CD4-positive, alpha-beta T cell treated with Interleukin-10 for 1 hour (primary cell): ENCODE data around the gene ABCD1.
A peak's percentile ranks its signal among the peaks of the same experiment; 100 is the strongest.

ENCODE experiments used
- DNase-seq: peaks from one replicate; pipeline ENCODE4 v3.0.0-alpha.2; 2020

ABCD1 gene

GRCh38 chrX:153763989-153764755, 39.5 kb downstream of the ABCD1 start, which contains the start of gene PLXNB3:
PLXNB3 (plus strand) TSS chrX:153764249; CDS start chrX:153765536, 1,287 bp downstream.
- DNase-seq = peak; percentile 78

- DNase-seq = no peak
Measured at GRCh38 chrX:153764786-153765137, 40.1 kb downstream of the ABCD1 start.

DNA sequence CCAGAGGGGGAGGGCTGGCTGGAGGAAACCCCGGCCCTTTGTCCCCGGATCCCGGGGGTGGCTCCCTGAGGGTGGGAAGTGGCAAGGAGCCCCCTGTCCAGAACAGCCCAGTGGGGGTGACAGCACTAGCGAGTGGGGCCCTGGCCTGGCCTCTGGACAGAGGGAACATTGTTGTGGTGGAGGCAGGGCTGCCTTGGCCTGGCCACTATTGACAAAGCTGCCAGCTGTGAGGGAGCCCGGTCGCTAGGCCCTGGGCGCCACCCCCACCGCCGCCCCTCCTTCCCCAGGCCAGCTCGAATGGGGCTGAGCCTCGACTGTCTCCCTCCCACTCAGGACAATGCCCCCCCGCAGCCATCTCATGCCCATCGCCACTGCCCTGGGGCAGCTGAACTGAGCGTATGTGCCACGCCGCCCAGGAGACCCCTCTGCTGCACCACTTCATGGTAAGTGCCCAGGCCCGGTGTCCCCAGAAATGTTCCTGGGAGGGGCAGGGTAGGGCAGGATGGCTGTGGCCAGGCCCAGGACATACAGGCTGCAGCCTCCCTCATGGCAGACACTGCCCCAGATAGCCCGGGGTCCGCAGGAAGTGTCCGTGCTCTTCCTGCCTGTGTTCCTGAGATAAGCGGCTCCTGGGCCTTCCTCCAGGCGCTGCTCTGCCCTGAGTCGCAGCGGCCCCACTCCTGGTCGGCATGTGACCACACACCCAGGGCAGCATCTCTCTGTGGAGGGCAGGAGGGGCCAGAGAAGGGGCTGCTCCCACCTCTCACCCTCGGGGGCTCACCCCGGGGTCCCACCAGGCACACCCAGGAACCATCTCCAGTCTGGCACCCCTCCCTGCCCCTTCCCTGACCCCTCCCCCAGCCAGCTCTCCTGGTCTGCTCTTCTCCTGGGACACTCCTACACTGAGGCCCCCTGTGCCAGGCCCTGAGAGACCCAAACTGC, 40.8 kb downstream of the ABCD1 start:
- no peak for DNase-seq

GRCh38 chrX:153766098-153766817, 41.6 kb downstream of the ABCD1 start:
- no peak for DNase-seq

- no peak for DNase-seq
Measured at GRCh38 chrX:153766871-153767673, 42.4 kb downstream of the ABCD1 start.

GRCh38 chrX:153767674-153768055, 43.0 kb downstream of the ABCD1 start:
- DNase-seq = no peak

- no peak for DNase-seq
Measured at GRCh38 chrX:153768311-153769157, 43.9 kb downstream of the ABCD1 start.

DNA sequence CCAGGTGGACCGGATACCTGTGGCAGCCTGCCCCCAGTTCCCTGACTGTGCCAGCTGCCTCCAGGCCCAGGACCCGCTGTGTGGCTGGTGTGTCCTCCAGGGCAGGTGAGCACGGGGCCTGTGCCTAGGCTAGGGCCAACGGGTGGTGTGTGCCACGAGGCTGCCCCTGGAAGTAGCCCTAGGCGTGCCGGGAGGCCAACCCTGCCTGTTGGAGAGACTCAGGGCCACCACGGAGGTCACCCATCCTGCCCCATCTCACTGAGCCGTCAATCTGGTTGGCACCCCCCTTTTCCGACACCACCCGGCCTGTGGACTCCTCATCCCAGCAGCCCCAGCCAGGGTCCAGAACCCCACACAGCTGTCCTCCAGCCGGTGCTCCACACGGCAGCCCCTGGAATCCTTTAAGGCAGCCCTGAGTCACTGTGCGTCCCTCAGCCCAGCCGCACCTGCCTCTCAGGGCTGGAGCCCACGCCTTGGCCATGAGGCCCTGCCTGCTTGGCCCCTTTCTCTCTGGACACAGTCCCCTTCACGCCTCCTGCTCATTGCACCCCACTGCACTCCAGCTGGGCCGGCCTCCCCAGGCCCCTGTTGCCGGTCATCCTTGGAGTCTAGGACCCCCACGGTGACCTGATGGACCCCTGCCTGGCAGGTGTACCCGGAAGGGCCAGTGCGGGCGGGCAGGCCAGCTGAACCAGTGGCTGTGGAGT, 44.7 kb downstream of the ABCD1 start:
- DNase-seq = no peak

GRCh38 chrX:153769865-153770600, 45.4 kb downstream of the ABCD1 start:
- DNase-seq = no peak

GRCh38 chrX:153770601-153771414, 46.2 kb downstream of the ABCD1 start:
- DNase-seq = no peak

GRCh38 chrX:153771415-153772315, 47.0 kb downstream of the ABCD1 start:
- DNase-seq = no peak

DNA sequence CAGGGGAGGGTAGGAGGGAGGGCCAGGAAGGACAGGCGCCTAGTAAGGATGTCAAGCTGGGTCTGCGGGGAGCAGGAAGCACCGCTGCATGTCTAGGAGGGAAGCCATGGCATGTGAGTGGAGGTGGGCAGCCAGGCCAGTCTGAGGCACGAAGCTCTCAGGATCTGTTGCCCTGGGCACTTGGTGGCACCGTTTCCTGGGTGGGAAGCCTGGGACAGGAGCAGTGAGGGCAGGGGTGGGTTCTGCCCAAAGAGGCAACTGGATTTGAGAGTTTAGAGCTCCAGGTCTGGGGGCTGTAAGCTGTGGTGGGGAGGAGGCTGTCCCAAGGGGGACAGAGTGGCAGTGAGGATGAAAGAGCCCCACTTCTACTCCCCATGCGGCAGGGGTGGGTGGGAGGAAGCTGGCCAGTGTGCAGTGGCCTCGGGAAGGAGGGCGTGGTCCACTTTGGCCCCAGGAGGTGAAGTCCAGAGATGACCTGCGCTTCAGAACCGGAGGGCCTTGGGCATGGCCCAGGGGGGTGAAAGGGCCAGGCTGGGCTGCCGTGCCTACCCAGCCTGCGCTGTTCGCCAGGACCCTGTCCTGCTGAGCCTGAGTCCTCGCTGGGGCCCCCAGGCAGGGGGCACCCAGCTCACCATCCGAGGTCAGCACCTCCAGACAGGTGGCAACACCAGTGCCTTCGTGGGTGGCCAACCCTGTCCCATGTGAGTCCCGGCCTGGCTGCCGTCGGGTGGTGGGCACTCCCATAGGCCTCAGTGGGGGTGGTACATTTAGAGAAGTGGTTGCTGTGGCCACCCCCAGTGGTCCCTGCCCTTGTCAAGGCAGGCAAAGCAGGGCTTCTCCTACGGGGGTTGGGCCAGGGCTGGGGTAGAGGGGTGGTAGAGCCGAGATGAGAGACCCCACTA, 47.9 kb downstream of the ABCD1 start:
- no peak for DNase-seq

GRCh38 chrX:153773218-153773611, 48.6 kb downstream of the ABCD1 start:
- DNase-seq = no peak

- DNase-seq = no peak
Measured at GRCh38 chrX:153773741-153774575, 49.3 kb downstream of the ABCD1 start.

DNA sequence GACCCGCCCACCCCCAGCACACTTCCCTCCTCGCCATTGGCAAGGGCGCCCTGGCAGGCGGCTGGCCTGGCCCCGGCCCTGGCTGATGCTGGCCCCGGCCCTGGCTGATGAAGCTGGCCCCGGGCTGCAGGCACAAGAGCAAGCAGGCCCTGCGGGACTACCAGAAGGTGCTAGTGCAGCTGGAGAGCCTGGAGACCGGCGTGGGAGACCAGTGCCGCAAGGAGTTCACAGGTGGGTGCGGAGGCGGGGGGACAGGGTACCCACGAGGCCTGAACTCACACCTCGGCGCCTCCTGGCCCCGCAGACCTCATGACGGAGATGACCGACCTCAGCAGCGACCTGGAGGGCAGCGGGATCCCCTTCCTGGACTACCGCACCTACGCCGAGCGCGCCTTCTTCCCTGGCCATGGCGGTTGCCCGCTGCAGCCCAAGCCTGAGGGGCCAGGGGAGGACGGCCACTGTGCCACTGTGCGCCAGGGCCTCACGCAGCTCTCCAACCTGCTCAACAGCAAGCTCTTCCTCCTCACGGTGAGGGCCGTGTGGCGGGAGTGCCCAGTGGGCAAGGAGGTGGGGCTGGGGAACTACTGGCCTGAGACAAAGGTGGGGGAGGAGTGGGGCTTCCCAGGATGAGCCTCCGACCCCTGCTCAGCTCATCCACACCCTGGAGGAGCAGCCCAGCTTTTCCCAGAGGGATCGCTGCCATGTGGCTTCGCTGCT, 50.1 kb downstream of the ABCD1 start:
- DNase-seq = no peak
